HCT116 (cell line): Measurements from ENCODE around the gene TCP11L2.

Source experiments
- ATF3 ChIP-seq: IDR thresholded peaks from 2 replicates; pipeline ENCODE4 v1.6.1; 2012
- CEBPB ChIP-seq: IDR thresholded peaks from 2 replicates; pipeline ENCODE4 v1.6.1; 2012; ENCODE audit warnings: low read depth
- CTCF ChIP-seq, 3 experiments: fragments of 200-600 bp in 1 of 3; sonication (generic) in 1 of 3; IDR thresholded peaks in 2 of 3; conservative IDR thresholded peaks in 1 of 3; 2 replicates each; pipeline ENCODE4 v1.5.1; 2012 to 2017; ENCODE audit warnings: low read depth in 2 of 3, low read length in 2 of 3, antibody characterized with exemption in 1 of 3, borderline replicate concordance in 1 of 3, control low read depth in 1 of 3, mild to moderate bottlenecking in 1 of 3, mixed read lengths in 1 of 3, mixed run types in 1 of 3, moderate library complexity in 1 of 3; ENCODE audit not compliant: insufficient read depth in 1 of 3
- EZH2 ChIP-seq: fragments of 200-600 bp; sonication (generic); IDR thresholded peaks from 2 replicates; pipeline ENCODE4 v1.6.1; 2017; ENCODE audit warnings: antibody characterized with exemption, mixed run types
- EZH2phosphoT487 ChIP-seq: fragments of 200-600 bp; IDR thresholded peaks from 2 replicates; pipeline ENCODE4 v1.6.1; 2018; ENCODE audit warnings: antibody characterized with exemption, borderline replicate concordance
- JUND ChIP-seq: IDR thresholded peaks from 2 replicates; pipeline ENCODE4 v1.6.1; 2012
- POLR2A ChIP-seq: IDR thresholded peaks from 2 replicates; pipeline ENCODE4 v1.7.0; 2011; ENCODE audit warnings: borderline replicate concordance; ENCODE audit not compliant: insufficient read depth, insufficient read length; ENCODE audit errors: extremely low read depth
- POLR2AphosphoS5 ChIP-seq: IDR thresholded peaks from 2 replicates; pipeline ENCODE4 v1.6.1; 2011; ENCODE audit warnings: mild to moderate bottlenecking, low read depth, low read length, moderate library complexity
- SP1 ChIP-seq: IDR thresholded peaks from 2 replicates; pipeline ENCODE4 v1.6.1; 2012; ENCODE audit warnings: low read depth
- TCF7L2 ChIP-seq: IDR thresholded peaks from 2 replicates; pipeline ENCODE4 v1.7.0; 2011; ENCODE audit warnings: borderline replicate concordance, inconsistent platforms; ENCODE audit not compliant: insufficient read depth, insufficient read length; ENCODE audit errors: extremely low read depth
- YY1 ChIP-seq: IDR thresholded peaks from 2 replicates; pipeline ENCODE4 v1.6.1; 2011; ENCODE audit warnings: low read length, low read depth, moderate library complexity, mild to moderate bottlenecking; ENCODE audit not compliant: insufficient replicate concordance; ENCODE audit errors: extremely low read depth
- ZFX ChIP-seq: fragments of 450-650 bp; IDR thresholded peaks from 2 replicates; pipeline ENCODE4 v1.6.1; 2017
- ZNF274 ChIP-seq: fragments of 200-500 bp; sonication (Bioruptor generic); IDR thresholded peaks from 2 replicates; pipeline ENCODE4 v1.6.1; 2014; ENCODE audit warnings: mild to moderate bottlenecking, low read depth, low read length, inconsistent platforms

GRCh38 chr12:106276032-106276740 lies 26.3 kb upstream of the TCP11L2 start:
- TF ChIP-seq POLR2AphosphoS5 (no peak), CTCF (IDR thresholded peaks at IDR 0.05 in 2 of 3, conservative IDR thresholded peaks at IDR 0.05 in 1 of 3; ENCODE audit: borderline replicate concordance in 1 of 3, insufficient read depth in 1 of 3, low read depth in 2 of 3, low read length in 2 of 3) (no peak), YY1 (no peak), ZNF274 (no peak), JUND (no peak), EZH2phosphoT487 (no peak), EZH2 (no peak), ATF3 (no peak), POLR2A (no peak), SP1 (no peak), CEBPB (no peak), TCF7L2 (no peak), ZFX (no peak)
